Measurements from ENCODE around the gene MFSD6.

Gene MFSD6

DNA sequence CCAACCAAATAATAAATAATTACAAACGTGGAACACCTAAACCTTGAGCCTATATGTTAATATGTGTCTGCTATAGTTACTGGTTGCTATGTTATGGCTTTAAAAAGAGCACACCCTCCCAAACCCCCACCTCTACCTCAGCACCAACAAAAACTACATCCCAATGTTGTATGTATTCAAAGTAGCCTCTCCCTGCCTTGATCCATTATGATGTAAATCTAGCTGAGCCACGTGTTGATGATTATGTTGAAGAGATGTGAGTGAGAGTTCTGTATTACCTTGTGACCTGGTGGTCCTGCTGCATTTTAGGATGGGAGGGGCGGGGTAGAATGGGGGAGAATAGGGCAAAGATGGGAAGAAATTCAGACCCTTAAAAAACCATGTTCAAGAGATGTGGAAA lies 4.8 kb downstream of the MFSD6 start:
- TF ChIP-seq, protein P1, sequence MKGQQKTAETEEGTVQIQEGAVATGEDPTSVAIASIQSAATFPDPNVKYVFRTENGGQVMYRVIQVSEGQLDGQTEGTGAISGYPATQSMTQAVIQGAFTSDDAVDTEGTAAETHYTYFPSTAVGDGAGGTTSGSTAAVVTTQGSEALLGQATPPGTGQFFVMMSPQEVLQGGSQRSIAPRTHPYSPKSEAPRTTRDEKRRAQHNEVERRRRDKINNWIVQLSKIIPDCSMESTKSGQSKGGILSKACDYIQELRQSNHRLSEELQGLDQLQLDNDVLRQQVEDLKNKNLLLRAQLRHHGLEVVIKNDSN (IDR thresholded peaks at IDR 0.05): no peak
- TF ChIP-seq CREB1 (IDR thresholded peaks at IDR 0.05; ENCODE audit: low read depth) (no peak), YY1 (IDR thresholded peaks at IDR 0.05; ENCODE audit: low read depth) (no peak), EGR1 (IDR thresholded peaks at IDR 0.05) (no peak), FOXM1 (IDR thresholded peaks at IDR 0.05; ENCODE audit: borderline replicate concordance, low read depth) (no peak), CEBPB (IDR thresholded peaks at IDR 0.05) (no peak), TAF1 (IDR thresholded peaks at IDR 0.05; ENCODE audit: low read depth) (no peak), ZBTB7A (IDR thresholded peaks at IDR 0.05; ENCODE audit: low read depth) (no peak)
- TF ChIP-seq, protein P2, sequence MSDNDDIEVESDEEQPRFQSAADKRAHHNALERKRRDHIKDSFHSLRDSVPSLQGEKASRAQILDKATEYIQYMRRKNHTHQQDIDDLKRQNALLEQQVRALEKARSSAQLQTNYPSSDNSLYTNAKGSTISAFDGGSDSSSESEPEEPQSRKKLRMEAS (IDR thresholded peaks at IDR 0.05): no peak

DNA sequence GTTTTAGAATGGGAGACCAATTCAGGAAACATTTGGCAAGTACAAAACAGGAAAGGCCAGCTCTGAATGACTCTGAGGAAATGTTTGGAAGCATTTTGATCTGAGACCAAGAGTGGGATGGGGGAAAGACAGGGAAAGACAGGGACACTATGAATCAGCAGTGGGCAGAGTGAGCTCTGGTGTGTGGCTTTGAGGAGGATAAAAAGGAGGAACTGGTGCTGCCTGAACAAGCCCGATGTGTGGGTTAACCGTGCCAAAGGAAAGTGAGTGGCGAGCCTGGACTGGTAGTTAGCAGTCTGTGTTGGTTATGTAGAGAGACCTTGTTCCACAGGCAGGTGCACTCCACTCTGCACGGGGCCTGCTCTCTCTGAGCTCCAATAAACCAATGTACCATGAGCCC lies 5.3 kb downstream of the MFSD6 start:
- TF ChIP-seq TCF12 (IDR thresholded peaks at IDR 0.05; ENCODE audit: low read depth) (no peak), CEBPB (IDR thresholded peaks at IDR 0.05) (no peak), YY1 (IDR thresholded peaks at IDR 0.05; ENCODE audit: low read depth) (no peak), RAD21 (IDR thresholded peaks at IDR 0.05; ENCODE audit: low read depth) (no peak), TAF1 (IDR thresholded peaks at IDR 0.05; ENCODE audit: low read depth) (no peak), EGR1 (IDR thresholded peaks at IDR 0.05) (no peak), CREB1 (IDR thresholded peaks at IDR 0.05; ENCODE audit: low read depth) (no peak), EP300 (IDR thresholded peaks at IDR 0.05; ENCODE audit: borderline replicate concordance) (no peak), ZBTB7A (IDR thresholded peaks at IDR 0.05; ENCODE audit: low read depth) (no peak), TEAD4 (IDR thresholded peaks at IDR 0.05) (no peak), FOXM1 (IDR thresholded peaks at IDR 0.05; ENCODE audit: borderline replicate concordance, low read depth) (no peak)
- TF ChIP-seq, protein P1 (IDR thresholded peaks at IDR 0.05): no peak
- TF ChIP-seq, protein P3, sequence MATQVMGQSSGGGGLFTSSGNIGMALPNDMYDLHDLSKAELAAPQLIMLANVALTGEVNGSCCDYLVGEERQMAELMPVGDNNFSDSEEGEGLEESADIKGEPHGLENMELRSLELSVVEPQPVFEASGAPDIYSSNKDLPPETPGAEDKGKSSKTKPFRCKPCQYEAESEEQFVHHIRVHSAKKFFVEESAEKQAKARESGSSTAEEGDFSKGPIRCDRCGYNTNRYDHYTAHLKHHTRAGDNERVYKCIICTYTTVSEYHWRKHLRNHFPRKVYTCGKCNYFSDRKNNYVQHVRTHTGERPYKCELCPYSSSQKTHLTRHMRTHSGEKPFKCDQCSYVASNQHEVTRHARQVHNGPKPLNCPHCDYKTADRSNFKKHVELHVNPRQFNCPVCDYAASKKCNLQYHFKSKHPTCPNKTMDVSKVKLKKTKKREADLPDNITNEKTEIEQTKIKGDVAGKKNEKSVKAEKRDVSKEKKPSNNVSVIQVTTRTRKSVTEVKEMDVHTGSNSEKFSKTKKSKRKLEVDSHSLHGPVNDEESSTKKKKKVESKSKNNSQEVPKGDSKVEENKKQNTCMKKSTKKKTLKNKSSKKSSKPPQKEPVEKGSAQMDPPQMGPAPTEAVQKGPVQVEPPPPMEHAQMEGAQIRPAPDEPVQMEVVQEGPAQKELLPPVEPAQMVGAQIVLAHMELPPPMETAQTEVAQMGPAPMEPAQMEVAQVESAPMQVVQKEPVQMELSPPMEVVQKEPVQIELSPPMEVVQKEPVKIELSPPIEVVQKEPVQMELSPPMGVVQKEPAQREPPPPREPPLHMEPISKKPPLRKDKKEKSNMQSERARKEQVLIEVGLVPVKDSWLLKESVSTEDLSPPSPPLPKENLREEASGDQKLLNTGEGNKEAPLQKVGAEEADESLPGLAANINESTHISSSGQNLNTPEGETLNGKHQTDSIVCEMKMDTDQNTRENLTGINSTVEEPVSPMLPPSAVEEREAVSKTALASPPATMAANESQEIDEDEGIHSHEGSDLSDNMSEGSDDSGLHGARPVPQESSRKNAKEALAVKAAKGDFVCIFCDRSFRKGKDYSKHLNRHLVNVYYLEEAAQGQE (IDR thresholded peaks at IDR 0.05; ENCODE audit: low read depth): no peak
- TF ChIP-seq, protein P2 (IDR thresholded peaks at IDR 0.05): no peak

DNA sequence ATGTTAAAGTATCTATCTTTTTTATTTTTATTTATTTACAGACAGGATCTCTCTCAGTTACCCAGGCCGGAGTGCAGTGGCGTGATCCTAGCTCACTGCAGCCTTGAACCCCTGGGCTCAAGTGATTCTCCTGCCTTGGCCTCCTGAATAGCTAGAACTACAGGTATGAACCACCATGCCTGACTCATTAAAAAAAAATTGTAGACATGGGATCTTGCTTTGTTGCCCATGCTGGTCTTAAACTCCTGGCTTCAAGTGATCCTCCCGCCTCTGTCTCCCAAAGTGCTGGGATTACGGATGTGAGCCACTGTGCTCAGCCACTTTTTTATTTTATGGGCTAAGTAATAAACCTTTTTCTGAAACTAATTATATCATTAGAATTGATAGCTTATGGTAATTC lies 7.1 kb downstream of the MFSD6 start:
- TF ChIP-seq CEBPB (IDR thresholded peaks at IDR 0.05) (no peak), TAF1 (IDR thresholded peaks at IDR 0.05; ENCODE audit: low read depth) (no peak)
- TF ChIP-seq, protein P3 (IDR thresholded peaks at IDR 0.05; ENCODE audit: low read depth): no peak
- TF ChIP-seq, protein P1 (IDR thresholded peaks at IDR 0.05): no peak

DNA sequence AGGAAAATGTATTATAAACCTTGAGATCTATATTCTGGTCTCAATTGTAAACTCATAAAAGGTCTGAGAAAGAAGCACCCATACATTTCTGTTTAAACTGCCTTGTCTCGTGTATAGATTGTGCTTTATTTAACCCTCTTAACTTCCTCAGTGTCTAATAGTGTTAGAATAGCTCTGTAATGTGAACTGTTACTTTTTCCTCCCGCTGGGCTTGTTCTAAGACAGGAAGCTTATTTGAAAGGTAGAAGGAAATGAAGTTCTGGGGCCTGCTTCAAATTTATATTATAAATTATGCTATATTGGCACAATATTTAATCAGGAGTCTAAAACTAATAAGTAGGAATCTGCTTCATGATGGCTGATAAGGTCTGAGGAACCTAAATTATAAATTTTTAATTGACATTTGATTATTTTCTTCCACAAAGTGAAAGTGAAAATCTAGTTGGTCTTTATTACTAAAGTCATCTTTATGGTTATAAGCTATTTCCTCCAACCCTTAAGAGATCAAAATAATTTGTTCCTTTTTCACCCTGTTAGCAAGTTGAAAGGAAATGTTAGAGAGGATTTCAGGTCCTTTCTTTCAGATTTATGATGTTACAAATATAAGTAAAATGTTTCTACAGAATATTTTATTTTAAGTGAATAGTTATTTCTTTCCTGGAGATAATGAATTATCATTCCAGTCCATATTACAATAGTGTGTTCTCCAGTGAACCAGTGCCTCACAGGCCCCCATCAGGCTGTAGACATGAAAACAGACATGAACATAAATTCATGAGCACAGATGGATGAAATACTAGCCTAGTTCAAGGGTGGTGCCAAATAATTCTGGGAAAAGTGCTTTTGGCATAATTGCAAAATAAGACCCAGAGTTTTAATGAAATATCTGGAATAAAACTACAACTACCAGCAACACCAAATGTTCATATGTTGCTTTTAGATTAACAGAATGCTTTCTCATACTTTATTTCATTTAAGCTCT lies 7.9 kb downstream of the MFSD6 start:
- no peak for TF ChIP-seq EP300 (IDR thresholded peaks at IDR 0.05; ENCODE audit: borderline replicate concordance)
- TF ChIP-seq, protein P1 (IDR thresholded peaks at IDR 0.05): no peak
- no peak for TF ChIP-seq TAF1 (IDR thresholded peaks at IDR 0.05; ENCODE audit: low read depth)
- no peak for TF ChIP-seq CEBPB (IDR thresholded peaks at IDR 0.05)
- TF ChIP-seq, protein P2 (IDR thresholded peaks at IDR 0.05): no peak
- TF ChIP-seq NFIC (IDR thresholded peaks at IDR 0.05): no peak
- TF ChIP-seq TCF12 (IDR thresholded peaks at IDR 0.05; ENCODE audit: low read depth): no peak
- no peak for TF ChIP-seq RAD21 (IDR thresholded peaks at IDR 0.05; ENCODE audit: low read depth)
- TF ChIP-seq CREB1 (IDR thresholded peaks at IDR 0.05; ENCODE audit: low read depth): no peak
- no peak for TF ChIP-seq EGR1 (IDR thresholded peaks at IDR 0.05)
- no peak for TF ChIP-seq FOXM1 (IDR thresholded peaks at IDR 0.05; ENCODE audit: borderline replicate concordance, low read depth)
- no peak for TF ChIP-seq ZBTB7A (IDR thresholded peaks at IDR 0.05; ENCODE audit: low read depth)

Data from Ishikawa (cell line).